ENCODE data around the gene PLN. TPM values are rescaled to one million over a fixed set of nuclear protein-coding genes. Genes with fewer than 3 reads are reported as not detected.

Gene PLN
- total and polyA plus RNA-seq, 9 of the 15 experiments (the other 6 are each of a cell fraction or from before 2014, with no cell fraction given) = 0.03 to 0.30 (median 0.03) TPM; not detected in 6

DNA sequence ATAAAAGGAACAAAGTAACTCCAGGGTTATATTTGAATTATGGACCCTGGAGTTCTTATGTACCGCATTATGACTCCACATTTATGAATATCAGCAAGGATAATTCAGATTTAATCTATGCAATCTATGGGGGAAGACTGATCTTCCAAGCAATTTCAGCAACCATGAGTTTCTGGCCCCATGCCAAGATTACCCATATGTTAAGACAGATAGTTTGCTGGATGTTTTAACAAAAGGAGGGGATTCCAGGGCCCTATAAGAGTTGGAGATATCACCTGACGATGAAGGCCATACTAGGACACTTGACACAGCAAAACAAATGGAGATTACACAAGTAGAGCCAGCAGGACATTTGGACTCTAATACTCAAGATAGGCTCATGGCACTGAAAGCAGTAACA lies 45.9 kb upstream of the PLN start (continued):
- TF ChIP-seq TEAD4 (IDR thresholded peaks at IDR 0.05; ENCODE audit: low read length) (0 out of 2 replicates have a peak, but pooled peaks have one; percentile 13), TEAD4 (CRISPR knock-in tag; IDR thresholded peaks at IDR 0.05; ENCODE audit: borderline replicate concordance) (no peak), CBFA2T3 (IDR thresholded peaks at IDR 0.05) (peak; percentile 48), TCFL5 (CRISPR knock-in tag; conservative IDR thresholded peaks at IDR 0.05) (no peak), DPF2 (IDR thresholded peaks at IDR 0.05) (peak; percentile 29; the same call in 1 of the 2 replicates), SMARCA4 (IDR thresholded peaks at IDR 0.05) (peak; percentile 44; the same call in 1 of the 2 replicates), SRF (CRISPR knock-in tag; IDR thresholded peaks at IDR 0.05) (no peak), ESRRA (IDR thresholded peaks at IDR 0.05; ENCODE audit: borderline replicate concordance, low read depth) (no peak), RCOR1 (IDR thresholded peaks at IDR 0.05; ENCODE audit: borderline replicate concordance in 1 of 2, low read depth in 2 of 2, low read length in 2 of 2) (0 out of 4 replicates have a peak, but pooled peaks of 1 of the 2 experiments have one; percentile 5), NCOR1 (IDR thresholded peaks at IDR 0.05) (peak; percentile 22; the same call in 1 of the 2 replicates), ZNF75A (CRISPR knock-in tag; IDR thresholded peaks at IDR 0.05) (no peak)
- TF ChIP-seq, protein P1, sequence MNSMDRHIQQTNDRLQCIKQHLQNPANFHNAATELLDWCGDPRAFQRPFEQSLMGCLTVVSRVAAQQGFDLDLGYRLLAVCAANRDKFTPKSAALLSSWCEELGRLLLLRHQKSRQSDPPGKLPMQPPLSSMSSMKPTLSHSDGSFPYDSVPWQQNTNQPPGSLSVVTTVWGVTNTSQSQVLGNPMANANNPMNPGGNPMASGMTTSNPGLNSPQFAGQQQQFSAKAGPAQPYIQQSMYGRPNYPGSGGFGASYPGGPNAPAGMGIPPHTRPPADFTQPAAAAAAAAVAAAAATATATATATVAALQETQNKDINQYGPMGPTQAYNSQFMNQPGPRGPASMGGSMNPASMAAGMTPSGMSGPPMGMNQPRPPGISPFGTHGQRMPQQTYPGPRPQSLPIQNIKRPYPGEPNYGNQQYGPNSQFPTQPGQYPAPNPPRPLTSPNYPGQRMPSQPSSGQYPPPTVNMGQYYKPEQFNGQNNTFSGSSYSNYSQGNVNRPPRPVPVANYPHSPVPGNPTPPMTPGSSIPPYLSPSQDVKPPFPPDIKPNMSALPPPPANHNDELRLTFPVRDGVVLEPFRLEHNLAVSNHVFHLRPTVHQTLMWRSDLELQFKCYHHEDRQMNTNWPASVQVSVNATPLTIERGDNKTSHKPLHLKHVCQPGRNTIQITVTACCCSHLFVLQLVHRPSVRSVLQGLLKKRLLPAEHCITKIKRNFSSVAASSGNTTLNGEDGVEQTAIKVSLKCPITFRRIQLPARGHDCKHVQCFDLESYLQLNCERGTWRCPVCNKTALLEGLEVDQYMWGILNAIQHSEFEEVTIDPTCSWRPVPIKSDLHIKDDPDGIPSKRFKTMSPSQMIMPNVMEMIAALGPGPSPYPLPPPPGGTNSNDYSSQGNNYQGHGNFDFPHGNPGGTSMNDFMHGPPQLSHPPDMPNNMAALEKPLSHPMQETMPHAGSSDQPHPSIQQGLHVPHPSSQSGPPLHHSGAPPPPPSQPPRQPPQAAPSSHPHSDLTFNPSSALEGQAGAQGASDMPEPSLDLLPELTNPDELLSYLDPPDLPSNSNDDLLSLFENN (IDR thresholded peaks at IDR 0.05; ENCODE audit: low read depth in 2 of 2, low read length in 2 of 2) = no peak
- TF ChIP-seq, protein P2, sequence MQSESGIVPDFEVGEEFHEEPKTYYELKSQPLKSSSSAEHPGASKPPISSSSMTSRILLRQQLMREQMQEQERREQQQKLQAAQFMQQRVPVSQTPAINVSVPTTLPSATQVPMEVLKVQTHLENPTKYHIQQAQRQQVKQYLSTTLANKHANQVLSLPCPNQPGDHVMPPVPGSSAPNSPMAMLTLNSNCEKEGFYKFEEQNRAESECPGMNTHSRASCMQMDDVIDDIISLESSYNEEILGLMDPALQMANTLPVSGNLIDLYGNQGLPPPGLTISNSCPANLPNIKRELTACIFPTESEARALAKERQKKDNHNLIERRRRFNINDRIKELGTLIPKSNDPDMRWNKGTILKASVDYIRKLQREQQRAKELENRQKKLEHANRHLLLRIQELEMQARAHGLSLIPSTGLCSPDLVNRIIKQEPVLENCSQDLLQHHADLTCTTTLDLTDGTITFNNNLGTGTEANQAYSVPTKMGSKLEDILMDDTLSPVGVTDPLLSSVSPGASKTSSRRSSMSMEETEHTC (IDR thresholded peaks at IDR 0.05) = no peak
- TF ChIP-seq, protein P3, sequence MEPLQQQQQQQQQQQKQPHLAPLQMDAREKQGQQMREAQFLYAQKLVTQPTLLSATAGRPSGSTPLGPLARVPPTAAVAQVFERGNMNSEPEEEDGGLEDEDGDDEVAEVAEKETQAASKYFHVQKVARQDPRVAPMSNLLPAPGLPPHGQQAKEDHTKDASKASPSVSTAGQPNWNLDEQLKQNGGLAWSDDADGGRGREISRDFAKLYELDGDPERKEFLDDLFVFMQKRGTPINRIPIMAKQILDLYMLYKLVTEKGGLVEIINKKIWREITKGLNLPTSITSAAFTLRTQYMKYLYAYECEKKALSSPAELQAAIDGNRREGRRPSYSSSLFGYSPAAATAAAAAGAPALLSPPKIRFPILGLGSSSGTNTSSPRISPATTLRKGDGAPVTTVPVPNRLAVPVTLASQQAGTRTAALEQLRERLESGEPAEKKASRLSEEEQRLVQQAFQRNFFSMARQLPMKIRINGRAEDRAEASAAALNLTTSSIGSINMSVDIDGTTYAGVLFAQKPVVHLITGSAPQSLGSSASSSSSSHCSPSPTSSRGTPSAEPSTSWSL (CRISPR knock-in tag; IDR thresholded peaks at IDR 0.05; ENCODE audit: borderline replicate concordance) = no peak
- TF ChIP-seq, protein P4, sequence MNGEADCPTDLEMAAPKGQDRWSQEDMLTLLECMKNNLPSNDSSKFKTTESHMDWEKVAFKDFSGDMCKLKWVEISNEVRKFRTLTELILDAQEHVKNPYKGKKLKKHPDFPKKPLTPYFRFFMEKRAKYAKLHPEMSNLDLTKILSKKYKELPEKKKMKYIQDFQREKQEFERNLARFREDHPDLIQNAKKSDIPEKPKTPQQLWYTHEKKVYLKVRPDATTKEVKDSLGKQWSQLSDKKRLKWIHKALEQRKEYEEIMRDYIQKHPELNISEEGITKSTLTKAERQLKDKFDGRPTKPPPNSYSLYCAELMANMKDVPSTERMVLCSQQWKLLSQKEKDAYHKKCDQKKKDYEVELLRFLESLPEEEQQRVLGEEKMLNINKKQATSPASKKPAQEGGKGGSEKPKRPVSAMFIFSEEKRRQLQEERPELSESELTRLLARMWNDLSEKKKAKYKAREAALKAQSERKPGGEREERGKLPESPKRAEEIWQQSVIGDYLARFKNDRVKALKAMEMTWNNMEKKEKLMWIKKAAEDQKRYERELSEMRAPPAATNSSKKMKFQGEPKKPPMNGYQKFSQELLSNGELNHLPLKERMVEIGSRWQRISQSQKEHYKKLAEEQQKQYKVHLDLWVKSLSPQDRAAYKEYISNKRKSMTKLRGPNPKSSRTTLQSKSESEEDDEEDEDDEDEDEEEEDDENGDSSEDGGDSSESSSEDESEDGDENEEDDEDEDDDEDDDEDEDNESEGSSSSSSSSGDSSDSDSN (IDR thresholded peaks at IDR 0.05; ENCODE audit: borderline replicate concordance in 1 of 2, low read depth in 2 of 2, low read length in 2 of 2) = no peak
- TF ChIP-seq, protein P5, sequence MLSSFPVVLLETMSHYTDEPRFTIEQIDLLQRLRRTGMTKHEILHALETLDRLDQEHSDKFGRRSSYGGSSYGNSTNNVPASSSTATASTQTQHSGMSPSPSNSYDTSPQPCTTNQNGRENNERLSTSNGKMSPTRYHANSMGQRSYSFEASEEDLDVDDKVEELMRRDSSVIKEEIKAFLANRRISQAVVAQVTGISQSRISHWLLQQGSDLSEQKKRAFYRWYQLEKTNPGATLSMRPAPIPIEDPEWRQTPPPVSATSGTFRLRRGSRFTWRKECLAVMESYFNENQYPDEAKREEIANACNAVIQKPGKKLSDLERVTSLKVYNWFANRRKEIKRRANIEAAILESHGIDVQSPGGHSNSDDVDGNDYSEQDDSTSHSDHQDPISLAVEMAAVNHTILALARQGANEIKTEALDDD (IDR thresholded peaks at IDR 0.05) = no peak
- TF ChIP-seq, protein P6, sequence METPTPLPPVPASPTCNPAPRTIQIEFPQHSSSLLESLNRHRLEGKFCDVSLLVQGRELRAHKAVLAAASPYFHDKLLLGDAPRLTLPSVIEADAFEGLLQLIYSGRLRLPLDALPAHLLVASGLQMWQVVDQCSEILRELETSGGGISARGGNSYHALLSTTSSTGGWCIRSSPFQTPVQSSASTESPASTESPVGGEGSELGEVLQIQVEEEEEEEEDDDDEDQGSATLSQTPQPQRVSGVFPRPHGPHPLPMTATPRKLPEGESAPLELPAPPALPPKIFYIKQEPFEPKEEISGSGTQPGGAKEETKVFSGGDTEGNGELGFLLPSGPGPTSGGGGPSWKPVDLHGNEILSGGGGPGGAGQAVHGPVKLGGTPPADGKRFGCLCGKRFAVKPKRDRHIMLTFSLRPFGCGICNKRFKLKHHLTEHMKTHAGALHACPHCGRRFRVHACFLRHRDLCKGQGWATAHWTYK (CRISPR knock-in tag; IDR thresholded peaks at IDR 0.05) = no peak
